ENCODE results near the gene CAPG.

DNA sequence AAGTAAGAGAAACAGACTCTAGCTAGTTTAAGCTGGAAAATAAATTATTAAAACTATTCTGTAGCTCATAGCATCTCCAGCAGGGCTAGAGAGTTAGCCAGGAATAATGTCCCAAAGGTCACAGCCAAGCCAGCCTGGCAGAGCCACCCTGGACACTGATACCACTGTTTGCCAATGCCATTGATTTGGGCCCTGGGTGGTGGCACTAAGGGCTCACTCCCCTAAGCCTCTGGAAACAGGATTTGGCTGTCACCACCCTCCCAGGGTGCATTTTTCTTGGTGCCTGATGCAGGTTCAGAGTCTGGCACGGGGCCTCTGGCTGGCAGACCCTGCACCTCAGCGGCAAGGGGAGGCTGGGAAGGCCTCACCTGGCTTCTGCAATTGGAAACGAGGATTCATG, 15.4 kb upstream of the CAPG start:
- TF ChIP-seq BHLHE40 (IDR thresholded peaks at IDR 0.05; ENCODE audit: borderline replicate concordance): no peak
- no peak for TF ChIP-seq ZNF384 (IDR thresholded peaks at IDR 0.05)
- no peak for TF ChIP-seq NFRKB (IDR thresholded peaks at IDR 0.05)
- TF ChIP-seq ELF4 (IDR thresholded peaks at IDR 0.05): no peak
- no peak for TF ChIP-seq CTBP1 (IDR thresholded peaks at IDR 0.05; ENCODE audit: borderline replicate concordance)
- TF ChIP-seq SP1 (IDR thresholded peaks at IDR 0.05): no peak

Data from HEK293T (cell line).